SK-N-SH treated with all-trans-retinoic acid at 6 μM for 48 hours (cell line): Measurements from ENCODE around the gene STK32A.

Source experiments
- ESRRG ChIP-seq: fragments of 250-450 bp; sonication (Bioruptor Pico); IDR thresholded peaks from 2 replicates; pipeline ENCODE4 v1.6.1; 2021; ENCODE audit warnings: mild to moderate bottlenecking
- ZC3H10 ChIP-seq: fragments of 250-450 bp; sonication (Bioruptor Pico); IDR thresholded peaks from 2 replicates; pipeline ENCODE4 v1.5.1; 2021; ENCODE audit warnings: mild to moderate bottlenecking, moderate library complexity
- ZFP30 ChIP-seq: fragments of 450-650 bp; formaldehyde crosslinking; IDR thresholded peaks from 2 replicates; pipeline ENCODE4 v1.5.0; 2022; ENCODE audit warnings: mild to moderate bottlenecking, moderate library complexity
- TF ChIP-seq, protein P1 (sequence below): fragments of 250-450 bp; sonication (Bioruptor Pico); IDR thresholded peaks from 2 replicates; pipeline ENCODE4 v1.8.0; 2020; ENCODE audit warnings: mild to moderate bottlenecking, moderate library complexity, borderline replicate concordance

DNA sequence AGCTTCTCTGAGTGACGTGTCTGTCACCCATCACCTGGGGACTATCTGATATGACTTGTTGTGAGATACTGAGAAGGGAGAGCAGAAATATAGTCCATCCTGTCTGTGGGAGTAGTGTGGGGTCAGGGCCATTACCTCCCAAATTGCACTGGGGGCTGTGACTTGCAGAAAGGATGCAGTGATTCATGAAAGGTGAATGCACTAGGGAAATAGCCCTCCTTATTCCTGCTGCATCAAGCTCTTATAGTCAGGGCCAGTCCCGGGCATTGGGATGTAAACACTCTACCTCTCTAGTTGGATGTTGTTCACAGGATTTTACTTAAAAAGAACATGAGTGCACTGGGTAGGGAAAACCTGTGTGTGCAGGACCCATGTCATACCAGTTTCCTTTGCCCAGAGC lies 124.8 kb downstream of the STK32A start:
- TF ChIP-seq, protein P1, sequence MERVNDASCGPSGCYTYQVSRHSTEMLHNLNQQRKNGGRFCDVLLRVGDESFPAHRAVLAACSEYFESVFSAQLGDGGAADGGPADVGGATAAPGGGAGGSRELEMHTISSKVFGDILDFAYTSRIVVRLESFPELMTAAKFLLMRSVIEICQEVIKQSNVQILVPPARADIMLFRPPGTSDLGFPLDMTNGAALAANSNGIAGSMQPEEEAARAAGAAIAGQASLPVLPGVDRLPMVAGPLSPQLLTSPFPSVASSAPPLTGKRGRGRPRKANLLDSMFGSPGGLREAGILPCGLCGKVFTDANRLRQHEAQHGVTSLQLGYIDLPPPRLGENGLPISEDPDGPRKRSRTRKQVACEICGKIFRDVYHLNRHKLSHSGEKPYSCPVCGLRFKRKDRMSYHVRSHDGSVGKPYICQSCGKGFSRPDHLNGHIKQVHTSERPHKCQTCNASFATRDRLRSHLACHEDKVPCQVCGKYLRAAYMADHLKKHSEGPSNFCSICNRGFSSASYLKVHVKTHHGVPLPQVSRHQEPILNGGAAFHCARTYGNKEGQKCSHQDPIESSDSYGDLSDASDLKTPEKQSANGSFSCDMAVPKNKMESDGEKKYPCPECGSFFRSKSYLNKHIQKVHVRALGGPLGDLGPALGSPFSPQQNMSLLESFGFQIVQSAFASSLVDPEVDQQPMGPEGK (CRISPR knock-in tag) = no peak
- no peak for TF ChIP-seq ZC3H10 (CRISPR knock-in tag)
- no peak for TF ChIP-seq ESRRG (CRISPR knock-in tag)
- no peak for TF ChIP-seq ZFP30 (CRISPR knock-in tag)
